ENCODE data around the gene KDM4F. TPM values are rescaled to one million over a fixed set of nuclear protein-coding genes. Genes with fewer than 3 reads are reported as not detected.

Gene KDM4F
- total and polyA plus RNA-seq, 8 donors: not detected

GRCh38 chr11:95055283-95055897 is 6.2 kb downstream of the KDM4F start:
- Histone ChIP-seq H3K4me1 (no peaks in the 10 kb centered on the region), H3K9me3 (no peaks in the 10 kb centered on the region), H3K27me3 (peaks cover 0 to 12% (median 0%) of the 10 kb centered on the region in 3 donors), H3K36me3 (no peaks in the 10 kb centered on the region), H3K27ac (no peak overlapping the region), H3K4me3 (no peak overlapping the region)
- TF ChIP-seq POLR2AphosphoS5 (IDR thresholded peaks at IDR 0.05) (no peak), POLR2A (IDR thresholded peaks at IDR 0.05) (no peak), EP300 (IDR thresholded peaks at IDR 0.05) (no peak), CTCF (IDR thresholded peaks at IDR 0.05) (no peak)
- DNase-seq: no peak
- intact Hi-C loops (cut with DNase I; ENCODE audit: low total_unique reads): no loop called here
- 39 to 45% (median 44%) methylated on average over 2 of the region's 2 CpGs for WGBS, 5 donors

GRCh38 chr11:95057959-95058358 is 8.7 kb downstream of the KDM4F start:
- Histone ChIP-seq H3K27ac (no peak overlapping the region), H3K9me3 (no peaks in the 10 kb centered on the region), H3K4me3 (no peak overlapping the region), H3K4me1 (no peaks in the 10 kb centered on the region), H3K36me3 (no peaks in the 10 kb centered on the region), H3K27me3 (peaks cover 0 to 10% (median 0%) of the 10 kb centered on the region in 3 donors)
- intact Hi-C loops (cut with DNase I; ENCODE audit: low total_unique reads): no loop called here
- 92 to 96% (median 95%) methylated on average over 8 of the region's 8 CpGs for WGBS, 5 donors
- TF ChIP-seq CTCF (IDR thresholded peaks at IDR 0.05): no peak
- no peak for TF ChIP-seq POLR2AphosphoS5 (IDR thresholded peaks at IDR 0.05)
- no peak for TF ChIP-seq POLR2A (IDR thresholded peaks at IDR 0.05)
- no peak for TF ChIP-seq EP300 (IDR thresholded peaks at IDR 0.05)
- DNase-seq: no peak

GRCh38 chr11:95058621-95059020 is 9.4 kb downstream of the KDM4F start:
- Histone ChIP-seq H3K4me1 (no peaks in the 10 kb centered on the region), H3K27ac (no peak overlapping the region), H3K4me3 (no peak overlapping the region), H3K27me3 (peaks cover 0 to 7% (median 0%) of the 10 kb centered on the region in 3 donors), H3K36me3 (no peaks in the 10 kb centered on the region), H3K9me3 (no peaks in the 10 kb centered on the region)
- intact Hi-C loops (cut with DNase I; ENCODE audit: low total_unique reads): no loop called here
- no peak for DNase-seq
- TF ChIP-seq POLR2AphosphoS5 (IDR thresholded peaks at IDR 0.05) (no peak), POLR2A (IDR thresholded peaks at IDR 0.05) (no peak), EP300 (IDR thresholded peaks at IDR 0.05) (no peak), CTCF (IDR thresholded peaks at IDR 0.05) (no peak)
- 73 to 92% (median 82%) methylated on average over 1 of the region's 1 CpG for WGBS, 5 donors

- no peaks in the 10 kb centered on the region for H3K36me3 ChIP-seq
- intact Hi-C loops (cut with DNase I; ENCODE audit: low total_unique reads): no loop called here
- DNase-seq: no peak
- H3K9me3 ChIP-seq: no peaks in the 10 kb centered on the region
- no peak overlapping the region for H3K4me3 ChIP-seq
- H3K27ac ChIP-seq: no peak overlapping the region
- peaks cover 0 to 3% (median 0%) of the 10 kb centered on the region in 3 donors for H3K27me3 ChIP-seq
- no peak for TF ChIP-seq EP300 (IDR thresholded peaks at IDR 0.05)
- TF ChIP-seq CTCF (IDR thresholded peaks at IDR 0.05): no peak
- TF ChIP-seq POLR2A (IDR thresholded peaks at IDR 0.05): no peak
- no peak for TF ChIP-seq POLR2AphosphoS5 (IDR thresholded peaks at IDR 0.05)
- no peaks in the 10 kb centered on the region for H3K4me1 ChIP-seq
- WGBS, 5 donors: 82 to 91% (median 85%) methylated on average over 6 of the region's 6 CpGs
Observed at GRCh38 chr11:95059046-95059445, 9.8 kb downstream of the KDM4F start.
